MM.1S (cell line): Measurements from ENCODE around the gene SYMPK.

ENCODE experiments used
- DNase-seq: peaks from one replicate; pipeline ENCODE4 v3.0.0-alpha.2; 2015
- H2AFZ ChIP-seq: fragments of 300-600 bp; sonication (generic); 2 replicates; pipeline ENCODE4 v1.6.0; 2016; ENCODE audit warnings: antibody characterized with exemption, low read length
- H3F3A ChIP-seq: fragments of 300-600 bp; sonication (generic); 2 replicates; pipeline ENCODE4 v1.6.1; 2016; ENCODE audit warnings: mild to moderate bottlenecking, antibody characterized with exemption, low read length, moderate library complexity, mixed read lengths; ENCODE audit not compliant: insufficient read depth
- H3K27ac ChIP-seq: fragments of 300-600 bp; sonication (generic); 2 replicates; pipeline ENCODE4 v1.5.1; 2016; ENCODE audit warnings: mild to moderate bottlenecking, low read length
- H3K27me3 ChIP-seq: fragments of 300-600 bp; sonication (generic); replicated peaks from 2 replicates; pipeline ENCODE4 v1.6.0; 2016; ENCODE audit warnings: low read length; ENCODE audit not compliant: insufficient read depth
- H3K36me3 ChIP-seq: fragments of 300-600 bp; sonication (generic); replicated peaks from 2 replicates; pipeline ENCODE4 v1.6.1; 2016; ENCODE audit warnings: mild to moderate bottlenecking, low read length, mixed read lengths; ENCODE audit not compliant: insufficient read depth
- H3K4me1 ChIP-seq: fragments of 300-600 bp; sonication (generic); 2 replicates; pipeline ENCODE4 v1.6.1; 2016; ENCODE audit warnings: low read length, mixed read lengths
- H3K4me2 ChIP-seq: fragments of 300-600 bp; sonication (generic); 2 replicates; pipeline ENCODE4 v1.6.0; 2016; ENCODE audit warnings: low read depth, low read length
- H3K4me3 ChIP-seq: fragments of 300-600 bp; sonication (generic); 2 replicates; pipeline ENCODE4 v1.5.1; 2016; ENCODE audit warnings: low read length, mixed read lengths
- H3K79me2 ChIP-seq: fragments of 300-600 bp; sonication (generic); 2 replicates; pipeline ENCODE4 v1.6.1; 2016; ENCODE audit warnings: mixed run types, low read length, mixed read lengths
- H3K9ac ChIP-seq: fragments of 300-600 bp; sonication (generic); 2 replicates; pipeline ENCODE4 v1.6.1; 2016; ENCODE audit warnings: low read length, mixed read lengths
- H3K9me2 ChIP-seq: fragments of 300-600 bp; sonication (generic); replicated peaks from 2 replicates; pipeline ENCODE4 v1.6.1; 2016; ENCODE audit warnings: mild to moderate bottlenecking, low read length, mixed read lengths; ENCODE audit not compliant: insufficient read depth
- H3K9me3 ChIP-seq: fragments of 300-600 bp; sonication (generic); replicated peaks from 2 replicates; pipeline ENCODE4 v1.6.1; 2016; ENCODE audit warnings: mild to moderate bottlenecking, low read length, mixed read lengths; ENCODE audit not compliant: insufficient read depth
- H4K20me1 ChIP-seq: fragments of 300-600 bp; sonication (generic); 2 replicates; pipeline ENCODE4 v1.6.1; 2016; ENCODE audit warnings: mild to moderate bottlenecking, low read length, moderate library complexity, mixed read lengths; ENCODE audit not compliant: insufficient read depth
- CTCF ChIP-seq: fragments of 300-600 bp; sonication (generic); IDR thresholded peaks from 2 replicates; pipeline ENCODE4 v1.5.1; 2016; ENCODE audit warnings: antibody characterized with exemption, low read length, mixed read lengths
- EZH2 ChIP-seq: fragments of 300-600 bp; sonication (generic); optimal IDR thresholded peaks from 2 replicates; pipeline ENCODE3; 2017; ENCODE audit warnings: low read depth, mild to moderate bottlenecking, antibody characterized with exemption, low read length, mixed read lengths
- EZH2phosphoT487 ChIP-seq: fragments of 300-600 bp; sonication (generic); IDR thresholded peaks from 2 replicates; pipeline ENCODE4 v1.6.1; 2018; ENCODE audit warnings: antibody characterized with exemption, low read length

SYMPK gene

GRCh38 chr19:45770192-45771101, 92.5 kb downstream of the SYMPK start:
- Histone ChIP-seq H3K36me3 (no peaks in the 10 kb centered on the region), H3K9me3 (no peaks in the 10 kb centered on the region), H4K20me1 (no peaks in the 10 kb centered on the region), H3F3A (peaks cover 14% of the 10 kb centered on the region), H3K27ac (peak overlapping the region; percentile 76; the same call in 1 of the 2 replicates), H3K79me2 (no peaks in the 10 kb centered on the region), H2AFZ (peak overlapping the region; percentile 83), H3K4me3 (peak overlapping the region; percentile 67), H3K4me2 (peak overlapping the region; percentile 96), H3K9ac (peak overlapping the region; percentile 64), H3K4me1 (peaks cover 5% of the 10 kb centered on the region), H3K27me3 (peaks cover 13% of the 10 kb centered on the region; the same call in 1 of the 2 replicates), H3K9me2 (no peaks in the 10 kb centered on the region)
- TF ChIP-seq EZH2 = no peak
- TF ChIP-seq CTCF = peak; percentile 88
- no peak for TF ChIP-seq EZH2phosphoT487
- DNase-seq = peak; percentile 97

- TF ChIP-seq CTCF (no peak), EZH2 (no peak), EZH2phosphoT487 (no peak)
- Histone ChIP-seq H3K9me2 (no peaks in the 10 kb centered on the region), H3K27ac (peak overlapping the region; percentile 76; the same call in 1 of the 2 replicates), H4K20me1 (no peaks in the 10 kb centered on the region), H3K4me2 (peak overlapping the region; percentile 96), H3K9ac (peak overlapping the region; percentile 64; the same call in 1 of the 2 replicates), H3K36me3 (no peaks in the 10 kb centered on the region), H2AFZ (peak overlapping the region; percentile 83), H3F3A (peaks cover 14% of the 10 kb centered on the region), H3K4me3 (peak overlapping the region; percentile 67), H3K27me3 (peaks cover 13% of the 10 kb centered on the region; the same call in 1 of the 2 replicates), H3K79me2 (no peaks in the 10 kb centered on the region), H3K4me1 (peaks cover 5% of the 10 kb centered on the region), H3K9me3 (no peaks in the 10 kb centered on the region)
- peak; percentile 44 for DNase-seq
These were observed 93.1 kb downstream of the SYMPK start for GRCh38 chr19:45769821-45770191.

GRCh38 chr19:45768984-45769782, 93.8 kb downstream of the SYMPK start, which contains the start of gene SIX5:
TSS of gene SIX5 (minus strand) at chr19:45769252. CDS start at chr19:45768844, 408 bp downstream.
- Histone ChIP-seq H3K79me2 (no peaks in the 10 kb centered on the region), H3K27me3 (peaks cover 13% of the 10 kb centered on the region; the same call in 1 of the 2 replicates), H3K27ac (peak within 1 kb of the TSS; percentile 76; the same call in 1 of the 2 replicates), H4K20me1 (no peaks in the 10 kb centered on the region), H3K9ac (peak within 1 kb of the TSS; percentile 64; the same call in 1 of the 2 replicates), H2AFZ (peak within 1 kb of the TSS; percentile 90), H3K36me3 (no peaks in the 10 kb centered on the region), H3K4me3 (peak within 1 kb of the TSS; percentile 90), H3K4me2 (peak within 1 kb of the TSS; percentile 99), H3K9me3 (no peaks in the 10 kb centered on the region), H3K9me2 (no peaks in the 10 kb centered on the region), H3F3A (peaks cover 14% of the 10 kb centered on the region), H3K4me1 (peaks cover 5% of the 10 kb centered on the region)
- TF ChIP-seq CTCF (no peak), EZH2phosphoT487 (no peak), EZH2 (no peak)
- peak; percentile 97 for DNase-seq
